ENCODE data around the gene IL22. TPM values are rescaled to one million over a fixed set of nuclear protein-coding genes. Genes with fewer than 3 reads are reported as not detected.

IL22 gene
- total RNA-seq, 1 donor from 2014 or later = not detected

- peaks cover 2% of the 10 kb centered on the region for H3K9me3 Mint-ChIP-seq (ENCODE audit: unreplicated experiment)
- DNase-seq = no peak
- H3K27ac Mint-ChIP-seq (ENCODE audit: unreplicated experiment) = no peak overlapping the region
- peaks cover 2% of the 10 kb centered on the region for H3K4me1 Mint-ChIP-seq (ENCODE audit: low read depth, unreplicated experiment)
- H3K27me3 Mint-ChIP-seq (ENCODE audit: unreplicated experiment) = peaks cover 2% of the 10 kb centered on the region
- no peak overlapping the region for H3K4me3 Mint-ChIP-seq (ENCODE audit: unreplicated experiment)
- H3K36me3 Mint-ChIP-seq (ENCODE audit: unreplicated experiment) = no peaks in the 10 kb centered on the region
- no peak for TF ChIP-seq CTCF (IDR thresholded peaks at IDR 0.05; ENCODE audit: partially characterized antibody, unreplicated experiment)
Observed at GRCh38 chr12:68246350-68246749, 7.1 kb downstream of the IL22 start.

GRCh38 chr12:68245180-68246021 lies 8.0 kb downstream of the IL22 start:
- no peaks in the 10 kb centered on the region for H3K36me3 Mint-ChIP-seq (ENCODE audit: unreplicated experiment)
- TF ChIP-seq CTCF (IDR thresholded peaks at IDR 0.05; ENCODE audit: partially characterized antibody, unreplicated experiment) = no peak
- peaks cover 2% of the 10 kb centered on the region for H3K27me3 Mint-ChIP-seq (ENCODE audit: unreplicated experiment)
- no peak for DNase-seq
- H3K4me3 Mint-ChIP-seq (ENCODE audit: unreplicated experiment) = no peak overlapping the region
- H3K4me1 Mint-ChIP-seq (ENCODE audit: low read depth, unreplicated experiment) = peaks cover under 1% of the 10 kb centered on the region
- H3K9me3 Mint-ChIP-seq (ENCODE audit: unreplicated experiment) = peaks cover 2% of the 10 kb centered on the region
- no peak overlapping the region for H3K27ac Mint-ChIP-seq (ENCODE audit: unreplicated experiment)

GRCh38 chr12:68242777-68243176 lies 10.6 kb downstream of the IL22 start:
- H3K36me3 Mint-ChIP-seq (ENCODE audit: unreplicated experiment) = no peaks in the 10 kb centered on the region
- H3K4me3 Mint-ChIP-seq (ENCODE audit: unreplicated experiment) = no peak overlapping the region
- H3K4me1 Mint-ChIP-seq (ENCODE audit: low read depth, unreplicated experiment) = no peaks in the 10 kb centered on the region
- DNase-seq = no peak
- H3K27me3 Mint-ChIP-seq (ENCODE audit: unreplicated experiment) = peaks cover 2% of the 10 kb centered on the region
- no peak for TF ChIP-seq CTCF (IDR thresholded peaks at IDR 0.05; ENCODE audit: partially characterized antibody, unreplicated experiment)
- no peak overlapping the region for H3K27ac Mint-ChIP-seq (ENCODE audit: unreplicated experiment)
- peaks cover 2% of the 10 kb centered on the region for H3K9me3 Mint-ChIP-seq (ENCODE audit: unreplicated experiment)

- H3K4me1 Mint-ChIP-seq (ENCODE audit: low read depth, unreplicated experiment) = peaks cover 4% of the 10 kb centered on the region
- H3K4me3 Mint-ChIP-seq (ENCODE audit: unreplicated experiment) = no peak overlapping the region
- no peaks in the 10 kb centered on the region for H3K27me3 Mint-ChIP-seq (ENCODE audit: unreplicated experiment)
- no peaks in the 10 kb centered on the region for H3K36me3 Mint-ChIP-seq (ENCODE audit: unreplicated experiment)
- TF ChIP-seq CTCF (IDR thresholded peaks at IDR 0.05; ENCODE audit: partially characterized antibody, unreplicated experiment) = no peak
- H3K27ac Mint-ChIP-seq (ENCODE audit: unreplicated experiment) = no peak overlapping the region
- DNase-seq = no peak
- no peaks in the 10 kb centered on the region for H3K9me3 Mint-ChIP-seq (ENCODE audit: unreplicated experiment)
Observed at GRCh38 chr12:68240975-68241374, 12.4 kb downstream of the IL22 start.

- peaks cover 4% of the 10 kb centered on the region for H3K4me1 Mint-ChIP-seq (ENCODE audit: low read depth, unreplicated experiment)
- no peak overlapping the region for H3K4me3 Mint-ChIP-seq (ENCODE audit: unreplicated experiment)
- H3K36me3 Mint-ChIP-seq (ENCODE audit: unreplicated experiment) = no peaks in the 10 kb centered on the region
Observed at GRCh38 chr12:68240079-68240478, 13.3 kb downstream of the IL22 start.

More at GRCh38 chr12:68240079-68240478, 13.3 kb downstream of the IL22 start:
- no peak overlapping the region for H3K27ac Mint-ChIP-seq (ENCODE audit: unreplicated experiment)
- no peaks in the 10 kb centered on the region for H3K27me3 Mint-ChIP-seq (ENCODE audit: unreplicated experiment)
- no peak for TF ChIP-seq CTCF (IDR thresholded peaks at IDR 0.05; ENCODE audit: partially characterized antibody, unreplicated experiment)
- DNase-seq = no peak
- H3K9me3 Mint-ChIP-seq (ENCODE audit: unreplicated experiment) = no peaks in the 10 kb centered on the region

Data from glutamatergic neuron (in vitro differentiated cells).